ENCODE measurements around the gene PRRT2.
"Not testable (repeated sequence)": the region's sequence is repeated elsewhere in the genome, so short reads cannot be mapped to it uniquely, and the experiment has no call there.

Gene PRRT2

GRCh38 chr16:29790949-29791844, 20.8 kb upstream of the PRRT2 start:
- H3K9me3 ChIP-seq (ENCODE audit: control insufficient read depth in 5 of 5, low read length in 5 of 5), result no peaks in the 10 kb centered on the region
- peaks cover 0 to 22% (median 21%) of the 10 kb centered on the region in 5 donors for H3K4me1 ChIP-seq (ENCODE audit: control insufficient read depth in 5 of 5, insufficient read depth in 5 of 5, low read length in 5 of 5)
- no peak overlapping the region for H3K27ac ChIP-seq (ENCODE audit: low read depth, low read length)
- no peaks in the 10 kb centered on the region for H3K27me3 ChIP-seq (ENCODE audit: control insufficient read depth in 5 of 5, insufficient read depth in 4 of 5, low read length in 5 of 5)
- H3K9ac ChIP-seq (ENCODE audit: low read length in 5 of 5), result peak overlapping the region in 4 of 5 donors; percentile 62 to 88 (median 71)
- H3K36me3 ChIP-seq (ENCODE audit: control insufficient read depth in 5 of 5, insufficient read depth in 5 of 5, low read length in 5 of 5), result no peaks in the 10 kb centered on the region
- peak overlapping the region; percentile 85 to 98 (median 92) for H3K4me3 ChIP-seq (ENCODE audit: low read depth in 1 of 5, low read length in 5 of 5)

GRCh38 chr16:29791845-29792807, 19.9 kb upstream of the PRRT2 start:
- Histone ChIP-seq H3K4me1 (ENCODE audit: control insufficient read depth in 5 of 5, insufficient read depth in 5 of 5, low read length in 5 of 5) (peaks cover 0 to 22% (median 21%) of the 10 kb centered on the region in 5 donors), H3K27me3 (ENCODE audit: control insufficient read depth in 5 of 5, insufficient read depth in 4 of 5, low read length in 5 of 5) (no peaks in the 10 kb centered on the region), H3K36me3 (ENCODE audit: control insufficient read depth in 5 of 5, insufficient read depth in 5 of 5, low read length in 5 of 5) (peaks cover 0 to 7% (median 4%) of the 10 kb centered on the region in 5 donors), H3K4me3 (ENCODE audit: low read depth in 1 of 5, low read length in 5 of 5) (peak overlapping the region in 1 of 5 donors; percentile 13), H3K27ac (ENCODE audit: low read depth, low read length) (no peak overlapping the region), H3K9ac (ENCODE audit: low read length in 5 of 5) (peak overlapping the region in 1 of 5 donors; percentile 62), H3K9me3 (ENCODE audit: control insufficient read depth in 5 of 5, low read length in 5 of 5) (no peaks in the 10 kb centered on the region)

- H3K4me3 ChIP-seq (ENCODE audit: low read depth in 1 of 5, low read length in 5 of 5); H3K27ac ChIP-seq (ENCODE audit: low read depth, low read length); H3K27me3 ChIP-seq (ENCODE audit: control insufficient read depth in 5 of 5, insufficient read depth in 4 of 5, low read length in 5 of 5); H3K9ac ChIP-seq (ENCODE audit: low read length in 5 of 5); H3K9me3 ChIP-seq (ENCODE audit: control insufficient read depth in 5 of 5, low read length in 5 of 5): not testable (repeated sequence)
- H3K4me1 ChIP-seq (ENCODE audit: control insufficient read depth in 5 of 5, insufficient read depth in 5 of 5, low read length in 5 of 5), result peaks cover 0 to 22% (median 21%) of the 10 kb centered on the region in 5 donors
- H3K36me3 ChIP-seq (ENCODE audit: control insufficient read depth in 5 of 5, insufficient read depth in 5 of 5, low read length in 5 of 5), result peaks cover 3 to 16% (median 13%) of the 10 kb centered on the region in 5 donors
Observed at GRCh38 chr16:29793153-29793552, 18.8 kb upstream of the PRRT2 start.

GRCh38 chr16:29794231-29794710, 17.7 kb upstream of the PRRT2 start:
- Histone ChIP-seq H3K9me3 (ENCODE audit: control insufficient read depth in 5 of 5, low read length in 5 of 5) (no peaks in the 10 kb centered on the region), H3K4me1 (ENCODE audit: control insufficient read depth in 5 of 5, insufficient read depth in 5 of 5, low read length in 5 of 5) (peaks cover 0 to 22% (median 21%) of the 10 kb centered on the region in 5 donors), H3K27ac (ENCODE audit: low read depth, low read length) (no peak overlapping the region), H3K36me3 (ENCODE audit: control insufficient read depth in 5 of 5, insufficient read depth in 5 of 5, low read length in 5 of 5) (peaks cover 3 to 27% (median 24%) of the 10 kb centered on the region in 5 donors), H3K27me3 (ENCODE audit: control insufficient read depth in 5 of 5, insufficient read depth in 4 of 5, low read length in 5 of 5) (no peaks in the 10 kb centered on the region), H3K9ac (ENCODE audit: low read length in 5 of 5) (no peak overlapping the region), H3K4me3 (ENCODE audit: low read depth in 1 of 5, low read length in 5 of 5) (no peak overlapping the region)

GRCh38 chr16:29802416-29802935, 9.5 kb upstream of the PRRT2 start:
- Histone ChIP-seq H3K36me3 (ENCODE audit: control insufficient read depth in 5 of 5, insufficient read depth in 5 of 5, low read length in 5 of 5) (peaks cover 3 to 36% (median 26%) of the 10 kb centered on the region in 5 donors), H3K27ac (ENCODE audit: low read depth, low read length) (no peak overlapping the region), H3K27me3 (ENCODE audit: control insufficient read depth in 5 of 5, insufficient read depth in 4 of 5, low read length in 5 of 5) (no peaks in the 10 kb centered on the region), H3K9ac (ENCODE audit: low read length in 5 of 5) (no peak overlapping the region), H3K9me3 (ENCODE audit: control insufficient read depth in 5 of 5, low read length in 5 of 5) (no peaks in the 10 kb centered on the region), H3K4me1 (ENCODE audit: control insufficient read depth in 5 of 5, insufficient read depth in 5 of 5, low read length in 5 of 5) (peaks cover 3 to 17% (median 15%) of the 10 kb centered on the region in 5 donors), H3K4me3 (ENCODE audit: low read depth in 1 of 5, low read length in 5 of 5) (no peak overlapping the region)

- H3K9me3 ChIP-seq (ENCODE audit: control insufficient read depth in 5 of 5, low read length in 5 of 5), result no peaks in the 10 kb centered on the region
- H3K9ac ChIP-seq (ENCODE audit: low read length in 5 of 5), result peak overlapping the region in 2 of 5 donors; percentile 63 to 87
- peaks cover 0 to 27% (median 19%) of the 10 kb centered on the region in 5 donors for H3K36me3 ChIP-seq (ENCODE audit: control insufficient read depth in 5 of 5, insufficient read depth in 5 of 5, low read length in 5 of 5)
- H3K27me3 ChIP-seq (ENCODE audit: control insufficient read depth in 5 of 5, insufficient read depth in 4 of 5, low read length in 5 of 5), result no peaks in the 10 kb centered on the region
- peaks cover 3 to 33% (median 30%) of the 10 kb centered on the region in 5 donors for H3K4me1 ChIP-seq (ENCODE audit: control insufficient read depth in 5 of 5, insufficient read depth in 5 of 5, low read length in 5 of 5)
- H3K4me3 ChIP-seq (ENCODE audit: low read depth in 1 of 5, low read length in 5 of 5), result no peak overlapping the region
- peak overlapping the region; percentile 88 for H3K27ac ChIP-seq (ENCODE audit: low read depth, low read length)
Observed at GRCh38 chr16:29804020-29804419, 8.0 kb upstream of the PRRT2 start.

- H3K9me3 ChIP-seq (ENCODE audit: control insufficient read depth in 5 of 5, low read length in 5 of 5), result no peaks in the 10 kb centered on the region
- peak overlapping the region; percentile 88 for H3K27ac ChIP-seq (ENCODE audit: low read depth, low read length)
- H3K4me3 ChIP-seq (ENCODE audit: low read depth in 1 of 5, low read length in 5 of 5), result peak overlapping the region; percentile 73 to 97 (median 90)
- peaks cover 3 to 38% (median 34%) of the 10 kb centered on the region in 5 donors for H3K4me1 ChIP-seq (ENCODE audit: control insufficient read depth in 5 of 5, insufficient read depth in 5 of 5, low read length in 5 of 5)
- H3K9ac ChIP-seq (ENCODE audit: low read length in 5 of 5), result peak overlapping the region; percentile 63 to 97 (median 87)
- H3K27me3 ChIP-seq (ENCODE audit: control insufficient read depth in 5 of 5, insufficient read depth in 4 of 5, low read length in 5 of 5), result no peaks in the 10 kb centered on the region
- peaks cover 0 to 25% (median 17%) of the 10 kb centered on the region in 5 donors for H3K36me3 ChIP-seq (ENCODE audit: control insufficient read depth in 5 of 5, insufficient read depth in 5 of 5, low read length in 5 of 5)
Observed at GRCh38 chr16:29804455-29805231, 7.3 kb upstream of the PRRT2 start.

GRCh38 chr16:29805232-29806098, 6.5 kb upstream of the PRRT2 start:
- H3K36me3 ChIP-seq (ENCODE audit: control insufficient read depth in 5 of 5, insufficient read depth in 5 of 5, low read length in 5 of 5), result peaks cover 0 to 27% (median 20%) of the 10 kb centered on the region in 5 donors
- no peaks in the 10 kb centered on the region for H3K9me3 ChIP-seq (ENCODE audit: control insufficient read depth in 5 of 5, low read length in 5 of 5)
- H3K4me1 ChIP-seq (ENCODE audit: control insufficient read depth in 5 of 5, insufficient read depth in 5 of 5, low read length in 5 of 5), result peaks cover 3 to 46% (median 42%) of the 10 kb centered on the region in 5 donors
- peak overlapping the region; percentile 63 to 97 (median 87) for H3K9ac ChIP-seq (ENCODE audit: low read length in 5 of 5)
- peak overlapping the region; percentile 73 to 97 (median 90) for H3K4me3 ChIP-seq (ENCODE audit: low read depth in 1 of 5, low read length in 5 of 5)
- no peaks in the 10 kb centered on the region for H3K27me3 ChIP-seq (ENCODE audit: control insufficient read depth in 5 of 5, insufficient read depth in 4 of 5, low read length in 5 of 5)
- peak overlapping the region; percentile 88 for H3K27ac ChIP-seq (ENCODE audit: low read depth, low read length)
